Thoracic aorta (tissue), 2 donors: ENCODE measurements around the gene CUX1. TPM values are rescaled to one million over a fixed set of nuclear protein-coding genes. Genes with fewer than 3 reads are reported as not detected.

Experiments
- ATAC-seq: fragments of 150-250 bp; one replicate; pipeline ENCODE4 v1.8.0; 2017; ENCODE audit warnings: low read depth; ENCODE audit not compliant: insufficient number of reproducible peaks, low FRiP score
- DNase-seq: peaks from one replicate; pipeline ENCODE4 v3.0.0-alpha.2; 2020; ENCODE audit warnings: low spot score
- H3K27ac ChIP-seq, 2 donors: fragments of 200-600 bp; sonication (generic); 1 replicate in 1 of 2; 2 replicates in 1 of 2; pipeline ENCODE4 v1.5.1; 2016; ENCODE audit warnings: mild to moderate bottlenecking in 2 of 2, moderate library complexity in 2 of 2
- H3K27me3 ChIP-seq: fragments of 200-600 bp; sonication (generic); replicated peaks from 2 replicates; pipeline ENCODE4 v1.6.0; 2016; ENCODE audit warnings: mild to moderate bottlenecking; ENCODE audit not compliant: insufficient read depth
- H3K36me3 ChIP-seq: fragments of 200-600 bp; sonication (generic); one replicate; pipeline ENCODE4 v1.5.1; 2016
- H3K4me1 ChIP-seq, 2 donors: fragments of 200-600 bp; sonication (generic); 1 replicate in 1 of 2; 2 replicates in 1 of 2; pipeline versions ENCODE4 v1.5.1 to v1.6.0; 2016; ENCODE audit warnings: low read depth in 2 of 2, mild to moderate bottlenecking in 1 of 2; ENCODE audit not compliant: control insufficient read depth in 1 of 2
- H3K4me3 ChIP-seq: fragments of 200-600 bp; sonication (generic); 2 replicates; pipeline ENCODE4 v1.5.1; 2016; ENCODE audit warnings: mild to moderate bottlenecking
- H3K9me3 ChIP-seq: fragments of 200-600 bp; sonication (generic); 2 replicates; pipeline ENCODE4 v1.5.1; 2016
- CTCF ChIP-seq: fragments of 200-600 bp; sonication (generic); IDR thresholded peaks from one replicate; pipeline ENCODE4 v1.5.1; 2019; ENCODE audit warnings: antibody characterized with exemption
- total RNA-seq, 2 donors: library from RNA; depleted of rRNA; stranded (reverse); fragments of >200 nt; gene quantifications; one replicate each; pipeline versions ENCODE4 v1.1.0 to v1.2.3, GENCODE V29; 2016

Gene CUX1
- total RNA-seq, 2 donors from 2014 or later = 85.0 to 179 TPM

GRCh38 chr7:102148799-102149198, 331.4 kb downstream of the CUX1 start:
- TF ChIP-seq CTCF = no peak

GRCh38 chr7:102149416-102149815, 332.0 kb downstream of the CUX1 start:
- no peaks in the 10 kb centered on the region for H3K36me3 ChIP-seq
- ATAC-seq (no peak), DNase-seq (no peak)
- no peaks in the 10 kb centered on the region for H3K27me3 ChIP-seq
- no peaks in the 10 kb centered on the region for H3K9me3 ChIP-seq
- no peak overlapping the region for H3K4me3 ChIP-seq
- no peak overlapping the region for H3K27ac ChIP-seq
- peaks cover 0 to 6% of the 10 kb centered on the region in 2 donors for H3K4me1 ChIP-seq
- TF ChIP-seq CTCF = no peak

More at GRCh38 chr7:102148799-102149198, 331.4 kb downstream of the CUX1 start:
- Histone ChIP-seq H3K4me3 (no peak overlapping the region), H3K4me1 (peaks cover 0 to 6% of the 10 kb centered on the region in 2 donors), H3K27ac (no peak overlapping the region), H3K27me3 (no peaks in the 10 kb centered on the region), H3K36me3 (no peaks in the 10 kb centered on the region), H3K9me3 (no peaks in the 10 kb centered on the region)
- no peak for DNase-seq
- ATAC-seq = no peak

- TF ChIP-seq CTCF = no peak
- no peak for DNase-seq
- H3K4me3 ChIP-seq = no peak overlapping the region
- no peaks in the 10 kb centered on the region for H3K9me3 ChIP-seq
- no peak overlapping the region for H3K27ac ChIP-seq
- H3K27me3 ChIP-seq = no peaks in the 10 kb centered on the region
- H3K36me3 ChIP-seq = no peaks in the 10 kb centered on the region
- H3K4me1 ChIP-seq = peaks cover 0 to 6% of the 10 kb centered on the region in 2 donors
- no peak for ATAC-seq
Observed at GRCh38 chr7:102150266-102150665, 332.8 kb downstream of the CUX1 start.

DNA sequence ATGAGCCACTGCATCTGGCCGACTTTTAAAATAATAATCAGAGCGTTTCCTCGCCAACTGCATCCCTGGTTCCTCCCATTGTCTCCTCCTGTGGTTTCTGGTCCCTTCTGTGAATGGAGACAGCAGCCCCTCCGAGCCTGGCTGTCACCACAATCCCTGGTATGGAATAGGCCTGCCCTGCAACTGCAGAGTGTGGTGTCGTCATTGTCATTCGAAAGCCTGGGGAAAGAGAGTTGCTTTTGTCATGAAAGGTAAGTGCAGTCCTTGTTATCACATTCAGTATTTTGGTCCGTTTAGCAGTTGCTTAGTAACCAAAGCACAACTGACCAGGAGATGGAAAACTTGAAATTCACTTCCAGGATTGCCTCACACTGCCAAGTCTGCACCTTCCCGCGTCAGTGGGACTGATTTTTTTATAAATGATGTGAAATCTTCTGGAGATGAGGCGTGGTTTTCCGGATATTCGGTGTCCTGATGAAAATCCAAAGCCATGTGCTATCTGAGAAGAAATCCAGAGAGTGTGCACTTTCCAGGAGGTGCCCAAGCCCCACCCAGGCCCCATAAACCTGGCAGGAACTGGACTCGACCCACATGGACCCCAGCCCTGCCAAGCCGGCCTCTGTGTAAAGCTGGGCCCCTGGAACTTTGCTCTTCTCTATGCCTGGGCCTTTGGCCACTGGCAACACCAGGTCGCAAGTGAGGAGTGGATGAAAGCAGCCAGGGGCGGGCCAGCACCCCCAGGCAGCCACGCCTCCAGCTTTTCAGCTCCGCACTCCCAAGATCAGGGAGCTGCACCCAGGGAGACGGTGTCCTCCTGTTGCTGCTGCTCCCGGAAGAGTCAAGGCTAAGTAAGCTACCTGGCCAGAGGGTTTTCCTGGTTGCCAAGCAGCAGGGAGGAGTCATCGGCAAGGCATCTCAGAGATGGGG, 335.5 kb downstream of the CUX1 start:
- DNase-seq = no peak
- Histone ChIP-seq H3K4me3 (no peak overlapping the region), H3K4me1 (peaks cover 0 to 11% of the 10 kb centered on the region in 2 donors), H3K27me3 (no peaks in the 10 kb centered on the region), H3K9me3 (no peaks in the 10 kb centered on the region), H3K27ac (no peak overlapping the region), H3K36me3 (no peaks in the 10 kb centered on the region)
- peak; percentile 67 for ATAC-seq
- TF ChIP-seq CTCF = no peak

GRCh38 chr7:102153599-102153946, 336.1 kb downstream of the CUX1 start:
- ATAC-seq (no peak), DNase-seq (no peak)
- H3K9me3 ChIP-seq = no peaks in the 10 kb centered on the region
- H3K4me3 ChIP-seq = no peak overlapping the region
- H3K27me3 ChIP-seq = no peaks in the 10 kb centered on the region
- no peak for TF ChIP-seq CTCF
- H3K36me3 ChIP-seq = peaks cover 2% of the 10 kb centered on the region
- H3K27ac ChIP-seq = no peak overlapping the region
- peaks cover 0 to 11% of the 10 kb centered on the region in 2 donors for H3K4me1 ChIP-seq
